ENCODE measurements around the gene ZC3H4. TPM values are rescaled to one million over a fixed set of nuclear protein-coding genes. Genes with fewer than 3 reads are reported as not detected.
"Not testable (repeated sequence)": the region's sequence is repeated elsewhere in the genome, so short reads cannot be mapped to it uniquely, and the experiment has no call there.

ZC3H4 gene
- total RNA-seq, 1 donor from 2014 or later = 20.6 TPM

DNA sequence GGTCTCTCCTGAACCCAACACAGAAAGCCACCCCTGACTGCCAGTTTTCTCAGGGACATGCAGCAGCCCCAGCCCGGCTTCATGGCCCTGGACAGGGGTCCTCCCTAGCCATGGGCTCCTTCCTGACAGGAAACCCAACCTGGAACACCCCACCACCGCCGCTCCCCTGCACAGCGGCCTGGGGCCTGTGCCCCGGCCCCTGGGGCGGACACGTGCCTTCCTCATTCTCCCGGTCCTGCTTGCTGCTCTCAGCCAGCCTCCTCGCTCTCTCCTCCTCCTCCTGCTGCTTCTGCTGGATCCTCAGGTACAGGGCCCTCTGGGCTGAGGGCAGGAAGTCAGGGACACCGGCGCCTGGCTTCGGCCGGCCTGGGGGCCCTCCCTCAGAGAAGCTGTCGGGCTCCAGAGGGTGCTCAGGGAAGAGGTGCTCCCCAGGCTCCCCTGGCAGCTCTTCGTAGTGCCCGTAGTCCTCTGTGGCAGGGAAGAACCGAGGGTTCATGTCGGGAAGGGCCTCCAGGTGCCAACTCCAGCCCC is 44.6 kb downstream of the ZC3H4 start:
- intact Hi-C loops (cut with DNase I) = no loop called here
- DNase-seq (no peak), ATAC-seq (ENCODE audit: poor library complexity) (no peak)

- DNase-seq = no peak
- intact Hi-C loops (cut with DNase I) = no loop called here
- no peak for ATAC-seq (ENCODE audit: poor library complexity)
These were observed 45.3 kb downstream of the ZC3H4 start for GRCh38 chr19:47068246-47068645.

DNA sequence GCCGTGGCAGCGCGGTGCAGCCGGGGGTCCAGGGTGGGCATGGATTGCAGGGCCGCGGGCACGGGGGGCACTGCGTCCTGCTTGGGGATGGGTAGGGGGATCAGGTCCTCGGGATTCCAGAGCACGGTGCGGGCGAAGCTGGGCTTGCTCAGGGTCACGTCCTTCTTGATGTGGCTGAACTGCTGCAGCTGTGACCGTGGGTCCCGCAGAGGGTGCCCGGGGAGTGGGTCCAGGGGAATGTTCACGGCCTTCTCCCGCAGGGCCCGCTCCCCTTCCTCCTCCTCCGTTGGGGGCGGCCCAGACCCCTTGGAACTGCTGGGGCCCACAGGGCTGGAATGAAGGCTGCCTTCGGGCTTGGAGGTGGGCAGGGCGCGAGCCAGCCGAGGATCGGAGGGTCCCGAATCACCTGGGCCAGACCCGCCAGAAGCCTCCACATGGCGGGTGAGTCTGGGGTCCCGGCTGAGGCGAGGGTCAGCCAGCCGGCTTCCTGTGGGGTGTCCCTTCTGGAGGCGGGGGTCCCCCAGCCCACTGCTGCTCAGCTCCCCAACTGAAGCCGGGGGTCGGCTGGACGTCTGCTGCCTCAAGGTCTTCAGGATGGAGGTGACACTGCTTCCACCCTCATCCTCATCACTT is 46.2 kb downstream of the ZC3H4 start:
- intact Hi-C loops (cut with DNase I) = no loop called here
- no peak for DNase-seq
- no peak for ATAC-seq (ENCODE audit: poor library complexity)

- no peak for ATAC-seq (ENCODE audit: poor library complexity)
- intact Hi-C loops (cut with DNase I) = no loop called here
- DNase-seq = no peak
These were observed 47.0 kb downstream of the ZC3H4 start for GRCh38 chr19:47066376-47067214.

DNA sequence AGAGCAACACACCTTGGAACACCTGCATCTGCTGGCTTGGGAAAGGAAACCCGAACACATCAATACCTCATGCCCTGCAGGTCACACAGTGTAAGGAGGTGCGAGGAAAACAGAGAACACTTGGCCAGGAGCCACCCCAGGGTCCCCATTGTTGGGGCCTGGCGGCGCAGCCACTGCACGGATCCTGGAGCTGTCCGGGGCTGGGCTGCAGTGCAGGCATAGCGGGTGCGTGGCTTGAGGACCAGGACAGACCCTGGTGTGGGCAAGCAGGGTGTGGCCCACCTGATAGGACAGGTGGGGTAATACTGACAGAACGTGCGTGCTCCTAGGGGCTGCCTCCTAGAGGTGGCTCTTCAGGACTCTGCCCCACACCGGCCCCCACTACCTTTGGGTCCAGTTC is 48.3 kb downstream of the ZC3H4 start:
- intact Hi-C loops (cut with DNase I) = no loop called here
- DNase-seq (no peak), ATAC-seq (ENCODE audit: poor library complexity) (no peak)

DNA sequence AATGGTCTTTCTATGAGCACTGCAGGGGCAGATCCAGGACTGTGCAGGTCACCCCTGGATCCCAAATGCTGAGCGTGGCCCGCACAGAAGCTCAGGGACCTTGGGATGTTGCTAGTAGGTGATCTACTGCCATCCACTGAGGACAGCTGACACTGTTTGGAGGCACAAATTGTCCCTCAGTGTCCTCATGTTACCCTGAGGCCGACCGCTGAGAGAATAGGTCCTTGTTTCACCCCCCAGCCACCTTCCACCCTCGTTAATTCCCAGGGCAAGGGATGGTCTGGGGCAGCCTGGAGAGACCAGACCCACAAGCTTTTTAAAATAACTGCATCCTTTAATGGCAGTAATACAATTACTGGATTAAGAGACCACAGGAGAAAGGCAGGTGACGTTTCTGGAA is 49.7 kb downstream of the ZC3H4 start:
- intact Hi-C loops (cut with DNase I) = no loop called here
- no peak for ATAC-seq (ENCODE audit: poor library complexity)
- no peak for DNase-seq

- intact Hi-C loops (cut with DNase I) = no loop called here
- ATAC-seq (ENCODE audit: poor library complexity) = no peak
- DNase-seq = no peak
These were observed 55.0 kb downstream of the ZC3H4 start for GRCh38 chr19:47058621-47059022.

DNA sequence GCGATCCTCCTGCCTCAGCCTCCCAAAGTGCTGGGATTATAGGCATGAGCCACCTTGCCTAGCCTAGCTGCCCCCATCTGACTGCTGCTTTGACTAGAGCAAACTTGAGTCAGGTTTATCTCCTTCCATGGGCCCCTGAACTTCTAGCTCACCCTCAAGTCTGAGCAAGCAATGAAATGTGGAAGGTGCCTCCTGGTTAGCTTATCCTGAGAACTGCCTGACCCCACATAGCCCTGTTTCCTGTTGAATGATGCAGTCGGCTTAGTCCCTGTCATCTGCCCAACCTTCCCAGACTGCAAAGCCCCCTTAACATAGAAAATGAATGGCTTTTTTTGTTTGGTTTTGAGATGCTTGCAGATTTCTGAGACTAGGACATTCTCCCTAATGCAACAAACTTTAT is 56.2 kb downstream of the ZC3H4 start:
- DNase-seq (no peak), ATAC-seq (ENCODE audit: poor library complexity) (no peak)
- intact Hi-C loops (cut with DNase I) = no loop called here

DNA sequence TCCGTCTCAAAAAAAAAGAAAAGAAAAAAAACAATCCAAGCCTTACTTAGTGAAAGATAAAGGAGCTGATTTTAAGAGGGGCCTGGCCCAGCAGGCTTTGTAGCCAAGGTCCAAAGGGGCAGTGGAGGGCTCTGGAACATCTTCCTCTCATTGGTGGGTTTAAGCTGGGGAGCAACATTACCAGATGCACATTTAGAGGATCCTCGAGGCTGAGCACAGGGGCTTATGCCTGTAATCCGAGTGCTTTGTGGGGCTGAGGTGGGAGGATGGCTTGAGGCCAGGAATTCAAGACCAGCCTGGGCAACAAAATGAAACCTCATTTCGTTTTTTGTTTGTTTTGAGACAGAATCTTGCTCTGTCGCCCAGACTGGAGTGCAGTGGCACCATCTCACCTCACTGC is 57.2 kb downstream of the ZC3H4 start:
- ATAC-seq (ENCODE audit: poor library complexity) (no peak), DNase-seq (no peak)
- intact Hi-C loops (cut with DNase I) = no loop called here

- intact Hi-C loops (cut with DNase I); DNase-seq; ATAC-seq (ENCODE audit: poor library complexity): not testable (repeated sequence)
These were observed 63.0 kb downstream of the ZC3H4 start for GRCh38 chr19:47050562-47050961.

DNA sequence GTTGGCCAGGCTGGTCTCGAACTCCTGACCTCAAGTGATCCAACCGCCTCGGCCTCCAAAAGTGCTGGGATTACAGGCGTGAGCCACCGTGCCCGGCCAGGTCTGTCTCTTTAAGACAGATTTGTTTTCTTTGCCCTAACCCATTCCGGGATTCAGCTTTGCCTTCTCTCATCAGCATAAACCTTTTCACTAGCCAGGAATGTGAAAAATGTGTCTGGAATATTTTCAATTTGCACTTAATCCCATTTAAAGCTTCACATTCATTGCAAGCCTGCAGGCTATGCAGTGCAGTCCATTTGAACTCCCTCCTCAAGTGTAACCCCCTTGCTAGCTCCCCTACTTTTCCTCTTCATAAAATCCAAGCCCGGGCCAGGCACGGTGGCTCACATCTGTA is 64.3 kb downstream of the ZC3H4 start:
- ATAC-seq (ENCODE audit: poor library complexity) (no peak), DNase-seq (no peak)
- intact Hi-C loops (cut with DNase I) = no loop called here

DNA sequence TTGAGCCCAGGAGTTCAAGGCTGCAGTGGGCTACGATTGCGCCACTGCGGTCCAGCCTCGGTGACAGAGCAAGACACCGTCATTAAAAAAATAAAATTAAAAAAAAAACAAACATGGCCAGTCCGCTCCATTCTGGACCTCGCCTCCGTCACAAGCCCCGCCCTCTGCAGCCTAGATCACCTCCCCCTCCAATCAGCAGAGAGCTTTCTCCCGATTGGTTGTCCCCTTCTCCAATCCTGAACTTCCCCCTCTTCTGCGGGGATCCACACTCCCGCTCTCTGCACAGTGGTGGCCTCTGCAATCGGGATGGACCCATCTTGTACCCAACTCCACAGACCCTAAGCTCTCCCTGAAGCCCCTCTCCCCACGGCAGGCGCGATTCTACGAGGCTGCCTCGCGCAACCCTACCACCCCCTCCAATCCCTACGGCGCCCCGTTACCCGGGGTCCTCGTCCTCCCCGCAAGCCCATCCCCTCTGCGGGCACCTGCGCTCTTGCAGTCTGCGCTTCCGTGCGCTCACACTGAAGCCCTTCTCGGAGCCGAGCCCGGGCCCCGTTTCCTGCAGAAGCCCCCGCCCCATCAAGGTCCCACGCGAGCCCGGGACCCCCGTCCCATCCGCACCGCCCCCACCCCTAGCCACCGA is 65.7 kb downstream of the ZC3H4 start:
- ATAC-seq (ENCODE audit: poor library complexity) (peak; percentile 91), DNase-seq (peak; percentile 90)
- intact Hi-C loops (cut with DNase I) = no loop called here

- intact Hi-C loops (cut with DNase I) = no loop called here
- DNase-seq = no peak
- ATAC-seq (ENCODE audit: poor library complexity) = no peak
These were observed 66.3 kb downstream of the ZC3H4 start for GRCh38 chr19:47047272-47047762.

DNA sequence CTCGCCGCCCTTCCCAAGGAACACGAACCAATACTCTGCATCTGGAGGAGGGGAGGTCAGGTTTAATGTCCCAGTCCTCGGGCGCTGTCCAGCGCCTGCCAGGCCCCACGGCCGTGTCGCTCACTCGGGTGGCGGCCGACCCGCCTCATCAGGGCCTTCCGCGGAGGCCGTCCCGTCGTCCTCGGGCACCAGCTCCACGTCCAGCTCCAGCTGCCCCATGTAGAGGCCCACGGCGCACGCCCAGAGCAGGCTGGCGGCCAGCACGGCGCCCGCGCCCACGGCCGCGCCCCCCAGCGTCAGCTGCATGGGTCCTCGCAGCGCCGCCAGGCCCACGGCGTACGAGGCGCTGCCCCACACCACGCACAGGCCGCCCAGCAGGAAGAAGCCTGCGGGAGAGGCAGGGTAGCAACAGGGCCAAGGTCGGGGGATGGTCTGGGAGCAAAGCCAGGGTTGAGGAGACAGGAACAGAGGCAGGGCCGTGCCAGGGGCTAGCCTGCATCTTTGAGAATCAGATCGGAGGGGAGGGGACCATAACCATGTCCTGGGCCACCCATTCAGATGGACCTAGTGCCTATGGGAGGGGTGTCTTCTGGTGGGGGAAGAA is 67.6 kb downstream of the ZC3H4 start:
- ATAC-seq (ENCODE audit: poor library complexity) (no peak), DNase-seq (no peak)
- intact Hi-C loops (cut with DNase I) = no loop called here

DNA sequence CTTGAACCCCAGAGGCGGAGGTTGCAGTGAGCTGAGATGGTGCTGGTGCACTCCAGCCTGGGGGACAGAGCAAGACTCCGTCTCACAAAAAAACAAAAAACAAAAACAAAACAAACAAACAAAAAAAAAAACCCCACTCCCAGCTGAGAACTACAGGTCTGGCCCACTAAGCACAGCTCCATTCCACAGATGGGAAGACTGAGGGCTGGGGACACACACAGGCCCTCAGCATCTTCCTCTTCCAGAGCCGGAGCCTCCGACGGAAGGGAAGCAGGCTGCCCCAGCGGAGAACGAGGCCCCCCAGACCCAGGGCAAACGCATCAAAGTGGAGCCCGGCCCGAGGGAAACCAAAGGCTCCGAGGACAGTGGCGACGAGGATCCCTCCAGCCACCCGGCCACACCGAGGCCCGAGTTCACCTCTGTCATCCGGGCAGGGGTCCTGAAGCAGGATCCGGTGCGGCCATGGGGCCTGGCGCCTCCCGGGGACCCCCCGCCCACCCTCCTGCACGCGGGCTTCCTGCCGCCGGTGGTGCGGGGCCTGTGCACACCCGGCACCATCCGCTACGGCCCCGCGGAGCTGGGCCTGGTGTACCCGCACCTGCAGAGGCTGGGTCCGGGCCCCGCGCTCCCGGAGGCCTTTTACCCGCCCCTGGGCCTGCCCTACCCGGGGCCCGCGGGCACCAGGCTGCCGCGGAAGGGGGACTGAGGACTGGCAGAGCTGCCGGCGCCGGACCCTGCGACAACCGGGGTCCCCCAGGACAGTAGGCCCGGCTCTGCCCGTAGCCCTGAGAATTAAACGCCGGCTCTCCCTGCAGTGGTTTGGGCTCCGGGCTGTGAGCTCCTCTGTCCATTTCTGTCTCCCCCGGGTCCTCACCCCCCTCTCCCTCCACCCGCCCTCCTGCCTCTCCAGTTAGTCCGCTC is 68.4 kb downstream of the ZC3H4 start:
- intact Hi-C loops (cut with DNase I) = no loop called here
- DNase-seq = no peak
- no peak for ATAC-seq (ENCODE audit: poor library complexity)

GRCh38 chr19:47040869-47041268 is 72.7 kb downstream of the ZC3H4 start:
- DNase-seq = no peak
- no peak for ATAC-seq (ENCODE audit: poor library complexity)
- intact Hi-C loops (cut with DNase I) = no loop called here

- ATAC-seq (ENCODE audit: poor library complexity) (no peak), DNase-seq (no peak)
- intact Hi-C loops (cut with DNase I) = loop anchor here (10.0 kb wide), 2 partner anchors 85 to 285 kb away; no protein-coding TSS in a partner anchor
These were observed 74.2 kb downstream of the ZC3H4 start for GRCh38 chr19:47039239-47039874.

DNA sequence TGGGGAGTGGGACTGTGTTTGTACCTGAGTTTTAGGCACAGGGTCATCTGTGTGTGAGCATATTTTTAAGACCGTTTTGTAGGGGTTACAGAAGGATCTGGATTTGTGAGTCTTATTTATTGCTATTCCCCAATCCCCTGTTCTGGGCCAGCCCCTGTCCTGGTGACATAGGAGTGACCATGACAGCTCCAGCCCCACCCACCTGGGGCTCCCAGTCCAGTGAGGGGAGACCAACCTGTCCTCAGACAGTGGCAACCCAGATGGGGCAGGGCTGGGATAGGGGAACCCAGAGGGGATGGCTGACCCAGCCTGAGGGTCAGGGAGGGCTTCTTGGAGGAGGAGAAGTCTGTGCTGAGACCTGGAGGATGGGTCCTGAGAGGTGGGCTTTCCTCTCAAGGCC is 75.8 kb downstream of the ZC3H4 start:
- intact Hi-C loops (cut with DNase I) = loop anchor here (10.0 kb wide), 2 partner anchors 87 to 283 kb away; no protein-coding TSS in a partner anchor
- DNase-seq (no peak), ATAC-seq (ENCODE audit: poor library complexity) (no peak)
